HG02970 (cell line): ENCODE results near the gene SCO1.

ENCODE experiments used
- ATAC-seq: cut with Tn5 transposase; IDR thresholded peaks from one replicate; pipeline ENCODE4 v1.9.1; 2021; ENCODE audit warnings: mild to moderate bottlenecking, moderate library complexity, moderate number of reproducible peaks; ENCODE audit not compliant: unreplicated experiment, low FRiP score

The SCO1 gene

GRCh38 chr17:10622617-10623485 is 74.5 kb downstream of the SCO1 start:
- no peak for ATAC-seq
